WI38 (cell line): Measurements from ENCODE around the gene SNX32.

Experiments used
- H3K4me3 ChIP-seq: 2 replicates; pipeline ENCODE4 v1.5.1; 2011; ENCODE audit warnings: low read depth, mild to moderate bottlenecking, control low read depth, low read length
- CTCF ChIP-seq: IDR thresholded peaks from 2 replicates; pipeline ENCODE4 v1.5.1; 2012; ENCODE audit warnings: low read depth, mild to moderate bottlenecking, control low read depth, low read length

SNX32 gene

GRCh38 chr11:65863889-65864705 lies 30.3 kb downstream of the SNX32 start:
- TF ChIP-seq CTCF, result no peak

GRCh38 chr11:65864706-65865471 lies 31.1 kb downstream of the SNX32 start:
- no peak overlapping the region for H3K4me3 ChIP-seq
- TF ChIP-seq CTCF, result no peak

More at GRCh38 chr11:65863889-65864705, 30.3 kb downstream of the SNX32 start:
- no peak overlapping the region for H3K4me3 ChIP-seq

- no peak for TF ChIP-seq CTCF
- no peak overlapping the region for H3K4me3 ChIP-seq
These were observed 31.9 kb downstream of the SNX32 start for GRCh38 chr11:65865550-65866172.

- no peak for TF ChIP-seq CTCF
- no peak overlapping the region for H3K4me3 ChIP-seq
These were observed 32.9 kb downstream of the SNX32 start for GRCh38 chr11:65866509-65867283.

GRCh38 chr11:65867284-65868071 lies 33.7 kb downstream of the SNX32 start:
- H3K4me3 ChIP-seq, result no peak overlapping the region
- TF ChIP-seq CTCF, result no peak

GRCh38 chr11:65868076-65868667 lies 34.4 kb downstream of the SNX32 start:
- no peak overlapping the region for H3K4me3 ChIP-seq
- no peak for TF ChIP-seq CTCF
